ENCODE measurements around the gene ADGRG6.
A peak's percentile ranks its signal among the peaks of the same experiment; 100 is the strongest.

ADGRG6 gene

GRCh38 chr6:142296975-142297604 is 4.7 kb upstream of the ADGRG6 start:
- no peak for DNase-seq (ENCODE audit: low read depth)
- H3K4me3 ChIP-seq (ENCODE audit: low read length): no peak overlapping the region
- TF ChIP-seq CTCF (IDR thresholded peaks at IDR 0.05; ENCODE audit: insufficient read depth, low read depth, low read length, missing control alignments): no peak

- TF ChIP-seq CTCF (IDR thresholded peaks at IDR 0.05; ENCODE audit: insufficient read depth, low read depth, low read length, missing control alignments): no peak
- H3K4me3 ChIP-seq (ENCODE audit: low read length): no peak overlapping the region
- no peak for DNase-seq (ENCODE audit: low read depth)
These were observed 4.2 kb upstream of the ADGRG6 start for GRCh38 chr6:142297605-142297995.

GRCh38 chr6:142297996-142298753 is 3.6 kb upstream of the ADGRG6 start:
- no peak overlapping the region for H3K4me3 ChIP-seq (ENCODE audit: low read length)
- peak; percentile 83 for DNase-seq (ENCODE audit: low read depth)
- TF ChIP-seq CTCF (IDR thresholded peaks at IDR 0.05; ENCODE audit: insufficient read depth, low read depth, low read length, missing control alignments): no peak

- no peak for TF ChIP-seq CTCF (IDR thresholded peaks at IDR 0.05; ENCODE audit: insufficient read depth, low read depth, low read length, missing control alignments)
- H3K4me3 ChIP-seq (ENCODE audit: low read length): no peak overlapping the region
- DNase-seq (ENCODE audit: low read depth): no peak
These were observed 1.5 kb upstream of the ADGRG6 start for GRCh38 chr6:142300302-142300701.

- peak; percentile 100 for DNase-seq (ENCODE audit: low read depth)
- peak overlapping the region; percentile 69 for H3K4me3 ChIP-seq (ENCODE audit: low read length)
- TF ChIP-seq CTCF (IDR thresholded peaks at IDR 0.05; ENCODE audit: insufficient read depth, low read depth, low read length, missing control alignments): no peak
These were observed 803 bp upstream of the ADGRG6 start for GRCh38 chr6:142300758-142301650.

GRCh38 chr6:142302421-142303175 is 791 bp downstream of the ADGRG6 start:
- peak overlapping the region; percentile 69 for H3K4me3 ChIP-seq (ENCODE audit: low read length)
- no peak for TF ChIP-seq CTCF (IDR thresholded peaks at IDR 0.05; ENCODE audit: insufficient read depth, low read depth, low read length, missing control alignments)
- peak; percentile 90 for DNase-seq (ENCODE audit: low read depth)
